Endothelial cell of umbilical vein (primary cell): Measurements from ENCODE around the gene PARP8.

Experiments used
- EZH2 ChIP-seq: IDR thresholded peaks from 2 replicates; pipeline ENCODE4 v1.6.1; 2012; ENCODE audit warnings: borderline replicate concordance, low read depth, mild to moderate bottlenecking, moderate library complexity, low read length, inconsistent platforms; ENCODE audit not compliant: severe bottlenecking
- FOS ChIP-seq: IDR thresholded peaks from 2 replicates; pipeline ENCODE4 v1.6.1; 2011; ENCODE audit warnings: mild to moderate bottlenecking, low read length, moderate library complexity, borderline replicate concordance; ENCODE audit not compliant: insufficient read depth
- GATA2 ChIP-seq: IDR thresholded peaks from 2 replicates; pipeline ENCODE4 v1.7.0; 2011; ENCODE audit warnings: low read depth, mild to moderate bottlenecking, moderate library complexity, mixed read lengths, low read length; ENCODE audit not compliant: insufficient read length, insufficient read depth
- POLR2A ChIP-seq: IDR thresholded peaks from 2 replicates; pipeline ENCODE4 v1.6.1; 2012; ENCODE audit warnings: low read depth, mild to moderate bottlenecking, control low read depth, low read length
- POLR2AphosphoS5 ChIP-seq: IDR thresholded peaks from 2 replicates; pipeline ENCODE4 v1.6.1; 2012; ENCODE audit warnings: low read depth, mild to moderate bottlenecking, control low read depth, low read length, moderate library complexity; ENCODE audit not compliant: insufficient read depth
- TF ChIP-seq, protein P1 (sequence below), 2 donors: IDR thresholded peaks; 1 replicate in 1 of 2; 2 replicates in 1 of 2; pipeline ENCODE4 v1.5.1; 2011; ENCODE audit warnings: low read length in 2 of 2, mild to moderate bottlenecking in 2 of 2, moderate library complexity in 2 of 2, control low read depth in 1 of 2, inconsistent platforms in 1 of 2, low read depth in 1 of 2; ENCODE audit not compliant: insufficient read depth in 1 of 2; ENCODE audit errors: extremely low read depth in 1 of 2
- TF ChIP-seq, protein P2 (sequence below): IDR thresholded peaks from 2 replicates; pipeline ENCODE4 v1.6.1; 2011; ENCODE audit not compliant: insufficient read depth, insufficient read length

- TF ChIP-seq, protein P1, sequence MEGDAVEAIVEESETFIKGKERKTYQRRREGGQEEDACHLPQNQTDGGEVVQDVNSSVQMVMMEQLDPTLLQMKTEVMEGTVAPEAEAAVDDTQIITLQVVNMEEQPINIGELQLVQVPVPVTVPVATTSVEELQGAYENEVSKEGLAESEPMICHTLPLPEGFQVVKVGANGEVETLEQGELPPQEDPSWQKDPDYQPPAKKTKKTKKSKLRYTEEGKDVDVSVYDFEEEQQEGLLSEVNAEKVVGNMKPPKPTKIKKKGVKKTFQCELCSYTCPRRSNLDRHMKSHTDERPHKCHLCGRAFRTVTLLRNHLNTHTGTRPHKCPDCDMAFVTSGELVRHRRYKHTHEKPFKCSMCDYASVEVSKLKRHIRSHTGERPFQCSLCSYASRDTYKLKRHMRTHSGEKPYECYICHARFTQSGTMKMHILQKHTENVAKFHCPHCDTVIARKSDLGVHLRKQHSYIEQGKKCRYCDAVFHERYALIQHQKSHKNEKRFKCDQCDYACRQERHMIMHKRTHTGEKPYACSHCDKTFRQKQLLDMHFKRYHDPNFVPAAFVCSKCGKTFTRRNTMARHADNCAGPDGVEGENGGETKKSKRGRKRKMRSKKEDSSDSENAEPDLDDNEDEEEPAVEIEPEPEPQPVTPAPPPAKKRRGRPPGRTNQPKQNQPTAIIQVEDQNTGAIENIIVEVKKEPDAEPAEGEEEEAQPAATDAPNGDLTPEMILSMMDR (IDR thresholded peaks at IDR 0.05; ENCODE audit: extremely low read depth in 1 of 2, insufficient read depth in 1 of 2, low read depth in 1 of 2, low read length in 2 of 2), result no peak
- TF ChIP-seq POLR2A (no peak), POLR2AphosphoS5 (no peak), FOS (no peak), EZH2 (no peak), GATA2 (no peak)
- TF ChIP-seq, protein P2, sequence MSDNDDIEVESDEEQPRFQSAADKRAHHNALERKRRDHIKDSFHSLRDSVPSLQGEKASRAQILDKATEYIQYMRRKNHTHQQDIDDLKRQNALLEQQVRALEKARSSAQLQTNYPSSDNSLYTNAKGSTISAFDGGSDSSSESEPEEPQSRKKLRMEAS, result no peak
Measured at GRCh38 chr5:50655810-50656205, 10.6 kb upstream of the PARP8 start.
